A673 (cell line): ENCODE measurements around the gene BLTP2. TPM values are rescaled to one million over a fixed set of nuclear protein-coding genes. Genes with fewer than 3 reads are reported as not detected.

Experiments
- BruUV-seq: library from RNA; stranded (reverse); fragments of 400-500 nt; replicated peaks from 2 replicates; lab custom pipeline; 2021; lab: Mats Ljungman, UMichigan
- CTCF ChIA-PET: fragments of 300-600 bp; sonication (Branson Sonifier 250); formaldehyde crosslinking; loops from one replicate; lab custom pipeline; 2022; ENCODE audit warnings: antibody characterized with exemption; lab: Charles Lee
- POLR2A ChIA-PET: fragments of 300-600 bp; sonication (Branson Sonifier 250); formaldehyde crosslinking; loops from one replicate; lab custom pipeline; 2022; ENCODE audit warnings: antibody characterized with exemption; ENCODE audit not compliant: low non-redundant PET; lab: Charles Lee
- DNase-seq: peaks from one replicate; pipeline ENCODE4 v3.0.0-alpha.2; 2015; ENCODE audit warnings: low spot score
- H3K27ac ChIP-seq: fragments of 200-600 bp; sonication (generic); 2 replicates; pipeline ENCODE4 v1.5.1; 2016; ENCODE audit warnings: mixed run types, low read depth, mild to moderate bottlenecking, mixed read lengths, antibody characterized with exemption, low read length; ENCODE audit not compliant: poor library complexity, severe bottlenecking
- H3K27me3 ChIP-seq: fragments of 200-600 bp; sonication (generic); replicated peaks from 2 replicates; pipeline ENCODE4 v1.6.1; 2017; ENCODE audit warnings: mixed run types, low read depth, mild to moderate bottlenecking, mixed read lengths, antibody characterized with exemption, low read length; ENCODE audit not compliant: insufficient read depth, poor library complexity
- H3K36me3 ChIP-seq: fragments of 200-600 bp; sonication (generic); 2 replicates; pipeline ENCODE4 v1.6.1; 2016; ENCODE audit warnings: mixed run types, mild to moderate bottlenecking, mixed read lengths, antibody characterized with exemption, low read length; ENCODE audit not compliant: insufficient read depth, poor library complexity, severe bottlenecking
- H3K4me1 ChIP-seq: fragments of 200-600 bp; sonication (generic); 2 replicates; pipeline ENCODE4 v1.6.1; 2017; ENCODE audit warnings: mixed run types, mild to moderate bottlenecking, mixed read lengths, antibody characterized with exemption, low read length; ENCODE audit not compliant: insufficient read depth, poor library complexity, severe bottlenecking
- H3K4me3 ChIP-seq: fragments of 200-600 bp; sonication (generic); 2 replicates; pipeline ENCODE4 v1.5.1; 2016; ENCODE audit warnings: low read depth, mixed run types, mild to moderate bottlenecking, mixed read lengths, low read length; ENCODE audit not compliant: poor library complexity, severe bottlenecking
- H3K9me3 ChIP-seq: fragments of 200-600 bp; sonication (generic); 2 replicates; pipeline ENCODE4 v1.6.1; 2016; ENCODE audit warnings: mixed run types, low read depth, mild to moderate bottlenecking, mixed read lengths, antibody characterized with exemption, low read length; ENCODE audit not compliant: poor library complexity, severe bottlenecking
- EZH2 ChIP-seq: fragments of 200-600 bp; sonication (generic); IDR thresholded peaks from 2 replicates; pipeline ENCODE4 v1.6.1; 2017; ENCODE audit warnings: borderline replicate concordance, low read depth, mild to moderate bottlenecking, mixed read lengths, antibody characterized with exemption, low read length; ENCODE audit not compliant: poor library complexity, severe bottlenecking
- intact Hi-C: fragments of 100-400 bp; cut with micrococcal nuclease; formaldehyde crosslinking; loops from one replicate; pipeline ENCODE4 v1.10.0; 2022; ENCODE audit not compliant: unreplicated experiment
- total RNA-seq: library from RNA; stranded (reverse); gene quantifications from 2 replicates; pipeline ENCODE4 v1.2.3, GENCODE V29; 2021
- TF ChIP-seq, protein P1 (sequence below): fragments of 300-800, 200-600 bp; sonication (generic); conservative IDR thresholded peaks from 2 replicates; pipeline ENCODE4 v1.5.1; 2017; ENCODE audit warnings: low read depth, mild to moderate bottlenecking, antibody characterized with exemption, low read length, moderate library complexity, mixed read lengths

BLTP2 gene
- total RNA-seq, 1 experiment from 2014 or later: 198 TPM

- CTCF ChIA-PET: no interaction called here
- POLR2A ChIA-PET: no interaction called here
- no peaks in the 10 kb centered on the region for H3K9me3 ChIP-seq
- peaks cover 21% of the 10 kb centered on the region for H3K36me3 ChIP-seq
- BruUV-seq: no TSS peak
- TF ChIP-seq, protein P1, sequence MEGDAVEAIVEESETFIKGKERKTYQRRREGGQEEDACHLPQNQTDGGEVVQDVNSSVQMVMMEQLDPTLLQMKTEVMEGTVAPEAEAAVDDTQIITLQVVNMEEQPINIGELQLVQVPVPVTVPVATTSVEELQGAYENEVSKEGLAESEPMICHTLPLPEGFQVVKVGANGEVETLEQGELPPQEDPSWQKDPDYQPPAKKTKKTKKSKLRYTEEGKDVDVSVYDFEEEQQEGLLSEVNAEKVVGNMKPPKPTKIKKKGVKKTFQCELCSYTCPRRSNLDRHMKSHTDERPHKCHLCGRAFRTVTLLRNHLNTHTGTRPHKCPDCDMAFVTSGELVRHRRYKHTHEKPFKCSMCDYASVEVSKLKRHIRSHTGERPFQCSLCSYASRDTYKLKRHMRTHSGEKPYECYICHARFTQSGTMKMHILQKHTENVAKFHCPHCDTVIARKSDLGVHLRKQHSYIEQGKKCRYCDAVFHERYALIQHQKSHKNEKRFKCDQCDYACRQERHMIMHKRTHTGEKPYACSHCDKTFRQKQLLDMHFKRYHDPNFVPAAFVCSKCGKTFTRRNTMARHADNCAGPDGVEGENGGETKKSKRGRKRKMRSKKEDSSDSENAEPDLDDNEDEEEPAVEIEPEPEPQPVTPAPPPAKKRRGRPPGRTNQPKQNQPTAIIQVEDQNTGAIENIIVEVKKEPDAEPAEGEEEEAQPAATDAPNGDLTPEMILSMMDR: no peak
- no peak for TF ChIP-seq EZH2
- intact Hi-C loops: no loop called here
- no peak overlapping the region for H3K4me3 ChIP-seq
- H3K4me1 ChIP-seq: peaks cover 14% of the 10 kb centered on the region
- no peak overlapping the region for H3K27ac ChIP-seq
- no peak for DNase-seq
- no peaks in the 10 kb centered on the region for H3K27me3 ChIP-seq
Measured at GRCh38 chr17:28665994-28666393, 21.0 kb upstream of the BLTP2 start.

DNA sequence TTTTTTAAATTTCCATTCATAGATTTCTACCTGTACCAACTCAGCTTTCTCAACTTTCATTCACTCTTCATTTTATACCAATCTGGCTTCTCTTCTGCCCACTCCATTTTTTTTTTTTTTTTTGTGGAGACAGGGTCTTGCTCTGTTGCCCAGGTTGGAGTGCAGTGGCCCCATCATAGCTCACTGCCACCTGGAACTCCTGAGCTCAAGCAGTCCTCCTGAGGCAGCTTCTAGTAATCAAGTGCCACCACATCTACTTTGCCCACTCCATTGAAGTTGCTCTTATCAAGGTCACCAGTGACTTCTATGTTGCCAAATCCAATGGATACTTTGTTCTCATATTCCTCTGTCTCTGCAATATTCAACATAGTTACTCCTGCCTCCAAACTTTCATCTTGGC, 18.8 kb upstream of the BLTP2 start:
- intact Hi-C loops: loop anchor here (5.0 kb wide), 1 partner anchor 49 kb away; the partner anchor contains the start of gene PROCA1
- BruUV-seq: no TSS peak
- CTCF ChIA-PET: interaction anchor here (0.6 kb wide), 1 partner anchor 17 kb away, joined by 3 read pairs; no protein-coding TSS in a partner anchor
- peak overlapping the region; percentile 96 for H3K27ac ChIP-seq
- H3K9me3 ChIP-seq: no peaks in the 10 kb centered on the region
- no peak for DNase-seq
- H3K4me1 ChIP-seq: peaks cover 18% of the 10 kb centered on the region
- peak overlapping the region; percentile 85 for H3K4me3 ChIP-seq
- POLR2A ChIA-PET: no interaction called here
- H3K27me3 ChIP-seq: no peaks in the 10 kb centered on the region
- TF ChIP-seq, protein P1: no peak
- no peak for TF ChIP-seq EZH2
- H3K36me3 ChIP-seq: peaks cover 13% of the 10 kb centered on the region

DNA sequence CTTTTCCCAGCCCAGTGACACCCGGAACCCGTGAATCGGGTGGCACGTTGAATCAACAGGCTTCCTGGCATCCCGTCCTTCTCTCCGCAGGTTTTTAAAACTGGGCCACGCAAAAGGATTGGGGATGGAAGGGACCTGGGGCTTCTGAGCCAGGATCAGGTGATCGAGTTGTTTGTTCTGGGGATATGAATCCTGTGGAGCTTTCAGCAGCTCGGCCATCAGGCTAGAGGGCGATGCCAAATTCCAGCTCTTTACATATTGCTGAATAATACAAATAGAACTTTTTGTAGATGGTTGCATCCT, 17.5 kb upstream of the BLTP2 start:
- peak overlapping the region; percentile 96 for H3K27ac ChIP-seq
- TSS peak; percentile 57 for BruUV-seq
- ChIA-PET POLR2A (no interaction called here), CTCF (no interaction called here)
- peaks cover 18% of the 10 kb centered on the region for H3K4me1 ChIP-seq
- H3K9me3 ChIP-seq: no peaks in the 10 kb centered on the region
- H3K4me3 ChIP-seq: peak overlapping the region; percentile 85
- TF ChIP-seq, protein P1: no peak
- no peak for TF ChIP-seq EZH2
- intact Hi-C loops: loop anchor here (5.0 kb wide), 1 partner anchor 50 kb away; the partner anchor contains the start of gene PROCA1
- H3K36me3 ChIP-seq: peaks cover 7% of the 10 kb centered on the region
- no peaks in the 10 kb centered on the region for H3K27me3 ChIP-seq
- no peak for DNase-seq
